Fibroblast of peridontal ligament (primary cell): ENCODE measurements around the gene ACSL3.
"Not testable (repeated sequence)": the region's sequence is repeated elsewhere in the genome, so short reads cannot be mapped to it uniquely, and the experiment has no call there.

Source experiments
- DNase-seq: peaks from one replicate; pipeline ENCODE4 v3.0.0-alpha.2; 2010; ENCODE audit errors: extremely low read depth

ACSL3 gene

DNA sequence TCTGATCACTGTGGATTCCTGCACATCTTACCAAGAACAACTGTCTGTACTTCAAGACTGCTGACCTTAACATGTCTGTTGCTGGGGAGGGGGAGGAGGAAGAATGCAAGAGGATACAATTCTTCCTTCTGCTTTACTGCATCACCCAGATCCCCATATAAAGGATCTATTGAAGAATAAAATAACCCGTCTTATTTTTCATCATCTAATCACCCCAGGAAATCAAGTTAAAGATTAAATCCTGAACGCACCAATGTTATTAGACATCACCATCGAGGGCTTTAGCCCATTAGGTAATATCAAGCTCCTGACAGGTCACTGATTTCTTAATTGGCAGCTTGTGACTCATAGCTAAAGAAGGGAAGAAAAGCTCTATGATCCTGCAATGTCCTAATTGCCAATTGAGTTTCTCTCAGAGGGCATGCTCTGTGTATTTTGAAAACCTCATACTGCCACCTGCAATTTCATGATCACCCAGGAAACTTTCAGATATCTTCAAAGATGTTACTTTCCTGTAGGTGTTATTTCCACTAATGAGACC is 115.8 kb downstream of the ACSL3 start:
- no peak for DNase-seq

DNA sequence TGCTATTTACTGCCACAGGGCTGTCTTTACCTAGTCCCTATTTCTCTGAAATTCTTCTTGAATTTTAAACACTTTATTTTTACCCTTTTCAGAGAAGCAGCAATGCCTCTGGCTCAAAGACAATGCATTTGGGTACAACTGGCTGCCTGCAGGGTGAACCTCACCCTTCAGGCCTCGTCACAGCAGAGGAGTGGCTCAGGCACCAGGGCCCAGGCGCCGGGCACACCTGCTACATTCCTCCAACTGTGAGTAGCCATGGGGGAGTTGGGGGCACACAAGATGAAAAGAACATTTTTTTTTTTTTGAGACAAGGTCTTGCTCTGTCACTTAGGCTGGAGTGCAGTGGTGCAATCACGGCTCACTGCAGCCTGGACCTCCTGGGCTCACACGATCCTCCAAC is 116.3 kb downstream of the ACSL3 start:
- no peak for DNase-seq

DNA sequence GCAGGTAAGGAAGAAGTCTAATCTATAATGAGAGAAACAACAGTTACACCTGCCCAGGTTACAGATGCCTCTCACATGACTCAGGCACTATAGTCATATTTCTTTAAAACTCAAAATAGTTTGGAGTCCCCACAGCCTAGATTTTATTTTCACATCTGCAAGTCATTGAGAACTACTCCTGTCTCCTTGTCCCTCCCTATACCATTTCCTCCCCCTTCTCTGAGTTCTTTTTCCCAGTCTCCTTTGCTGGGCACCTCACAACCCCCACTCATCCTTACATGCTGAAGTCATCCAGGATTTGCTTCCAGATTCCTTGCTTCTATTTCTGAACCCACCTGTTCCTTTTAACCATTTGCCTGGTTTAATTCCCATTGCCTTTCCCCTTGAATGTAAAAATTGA is 118.0 kb downstream of the ACSL3 start:
- no peak for DNase-seq

DNA sequence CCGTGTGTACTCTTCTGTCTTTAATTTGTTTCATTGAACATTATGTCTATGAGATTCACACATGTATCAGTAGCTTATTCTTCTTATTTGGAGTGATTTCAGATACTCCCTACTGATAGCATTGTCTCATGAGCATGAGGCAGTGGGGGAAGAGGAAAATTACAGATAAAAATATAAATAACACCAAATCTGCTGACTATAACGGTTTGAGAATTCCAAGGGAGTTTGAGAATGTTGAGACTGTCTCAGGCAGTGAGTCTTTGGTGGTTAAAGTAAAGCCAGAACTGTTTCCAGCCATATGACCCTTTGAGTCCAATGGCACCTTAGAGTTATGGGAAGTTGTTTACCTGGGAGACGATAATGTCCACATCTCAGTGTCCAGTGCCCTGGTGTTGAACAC is 118.6 kb downstream of the ACSL3 start:
- no peak for DNase-seq

DNA sequence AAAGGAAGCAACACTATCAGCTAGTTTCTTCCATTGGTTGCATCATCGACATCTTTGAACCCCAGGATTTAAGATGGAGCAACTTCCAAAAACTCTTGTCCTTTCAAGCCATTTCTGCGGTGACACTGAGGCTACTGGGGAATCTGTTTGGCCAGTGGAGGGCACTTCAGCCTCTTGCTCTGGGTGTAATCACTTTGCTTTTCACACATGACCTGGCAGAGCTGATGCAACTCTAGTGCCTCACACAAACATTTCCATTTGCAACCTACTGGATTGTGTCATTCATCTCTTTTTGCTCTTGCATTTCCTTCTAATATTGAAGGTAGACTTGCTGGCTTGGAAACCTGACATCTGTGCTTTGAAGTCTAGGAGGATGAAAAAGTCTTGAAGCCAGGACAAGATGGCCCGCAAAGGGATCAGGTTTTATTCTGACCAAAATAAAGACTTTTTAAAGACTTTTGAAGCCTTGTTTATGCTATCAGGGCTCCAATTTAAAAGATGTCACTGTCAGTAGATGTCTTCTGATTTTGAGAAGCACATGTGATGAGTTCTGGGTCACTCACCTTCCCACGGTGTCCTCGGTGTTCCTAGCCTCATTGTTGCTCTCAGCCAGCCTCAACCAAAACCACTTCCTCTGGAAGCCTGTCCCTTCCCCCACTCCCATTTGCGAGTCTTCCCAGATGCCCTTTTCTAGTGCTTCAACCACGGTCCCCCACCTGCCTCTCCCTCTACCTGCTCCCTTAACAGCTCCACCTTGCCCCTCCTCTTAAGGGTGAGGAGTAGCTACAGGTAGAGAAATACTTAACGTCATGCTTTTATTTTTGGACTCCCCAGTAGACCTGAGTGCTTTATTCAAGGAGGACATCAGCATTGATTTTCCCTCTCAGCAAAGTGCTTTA is 121.4 kb downstream of the ACSL3 start:
- DNase-seq: peak; percentile 94

DNA sequence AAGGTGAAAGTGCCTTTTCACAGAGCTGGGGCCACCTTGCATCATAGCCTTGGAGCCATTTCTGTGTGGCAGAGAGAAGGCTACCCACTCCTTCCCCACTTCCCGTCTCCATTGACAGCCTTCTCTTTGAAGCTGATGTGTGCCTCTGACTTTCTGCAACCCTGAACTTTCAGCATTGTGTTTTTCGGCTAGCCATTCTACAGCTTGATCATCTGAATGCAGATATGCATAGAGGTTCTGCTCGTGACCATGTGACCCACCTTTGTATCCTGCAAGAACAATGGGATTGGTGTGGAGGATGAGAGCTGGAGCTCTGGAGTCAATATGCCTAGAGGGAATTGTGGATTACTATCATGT is 122.1 kb downstream of the ACSL3 start:
- no peak for DNase-seq

DNA sequence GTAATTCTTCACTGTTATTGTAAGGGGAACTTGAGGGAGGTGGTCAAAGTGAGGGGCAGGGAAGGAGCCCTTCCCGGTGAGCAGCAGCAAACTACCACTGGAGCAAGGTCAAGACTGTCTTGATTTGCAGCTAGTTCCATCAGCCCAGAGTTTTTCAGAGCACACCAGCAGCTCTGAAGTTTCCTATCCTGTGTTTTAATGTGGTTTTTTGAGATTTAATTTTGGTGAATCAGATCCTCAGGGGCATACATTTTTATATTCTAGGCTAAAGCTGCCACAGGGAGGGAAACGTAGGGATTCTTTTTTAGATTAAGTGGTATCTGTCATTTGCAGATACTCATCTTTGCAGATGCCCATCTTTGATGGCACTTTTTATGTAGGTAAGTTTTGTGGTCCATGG is 124.1 kb downstream of the ACSL3 start:
- no peak for DNase-seq

DNA sequence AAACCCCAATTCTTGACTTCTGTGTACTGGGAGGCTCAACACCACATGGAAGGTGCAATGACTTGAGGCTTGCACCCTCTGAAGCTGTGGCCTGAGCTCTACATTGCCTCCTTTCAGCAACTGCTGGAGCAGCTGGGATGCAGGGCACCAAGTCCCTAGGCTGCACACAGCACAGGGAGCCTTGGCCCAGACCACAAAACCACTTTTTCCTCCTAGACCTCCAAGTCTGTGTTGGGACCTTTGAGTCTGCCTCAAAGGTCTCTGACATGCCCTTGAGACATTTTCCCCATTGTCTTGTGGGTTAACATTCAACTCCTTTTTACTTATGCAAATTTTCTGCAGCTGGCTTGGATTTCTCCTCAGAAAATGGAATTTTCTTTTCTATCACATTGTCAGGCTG is 128.6 kb downstream of the ACSL3 start:
- DNase-seq: no peak

DNA sequence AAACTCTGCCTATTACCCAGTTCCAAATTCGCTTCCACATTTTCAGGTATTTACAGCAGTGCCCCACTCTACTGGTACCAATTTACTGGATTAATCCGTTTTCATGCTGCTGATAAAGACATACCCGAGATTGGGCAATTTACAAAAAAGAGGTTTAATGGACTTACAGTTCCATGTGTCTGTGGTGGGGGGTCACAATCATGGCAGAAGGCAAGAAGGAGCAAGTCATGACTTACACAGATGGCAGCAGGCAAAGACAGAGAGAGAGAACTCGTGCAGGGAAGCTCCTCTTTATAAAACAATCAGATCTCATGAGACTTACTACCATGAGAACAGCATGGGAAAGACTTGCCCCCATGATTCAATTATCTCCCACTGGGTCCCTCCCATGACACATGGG is 129.4 kb downstream of the ACSL3 start:
- not testable (repeated sequence) for DNase-seq

DNA sequence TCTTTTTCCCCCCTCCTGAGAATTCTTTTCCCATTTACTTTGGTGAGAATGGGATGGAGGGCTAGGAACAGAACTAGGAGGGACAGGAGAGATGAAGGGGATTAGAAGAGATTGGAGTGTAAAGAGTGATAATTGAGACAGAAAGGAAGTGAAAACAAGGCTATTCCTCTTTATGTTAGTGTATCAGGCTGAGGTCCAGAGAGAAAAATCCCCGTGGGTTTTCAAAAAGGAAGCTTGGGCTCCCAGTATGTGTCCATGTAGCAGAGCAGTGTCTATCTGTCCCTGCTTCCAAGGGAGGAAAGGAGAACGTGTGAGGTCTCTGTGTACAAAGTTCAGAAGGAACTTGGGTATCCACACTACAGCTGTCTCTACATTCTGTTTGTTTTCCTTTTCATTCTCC is 131.3 kb downstream of the ACSL3 start:
- no peak for DNase-seq
